Retinal pigment epithelial cell (primary cell): ENCODE data around the gene CLMP.

Experiments used
- DNase-seq: peaks from one replicate; pipeline ENCODE4 v3.0.0-alpha.2; 2010; ENCODE audit warnings: low read depth
- H3K4me3 ChIP-seq: 2 replicates; pipeline ENCODE4 v1.5.1; 2011; ENCODE audit warnings: mild to moderate bottlenecking, low read length, control low read depth, moderate library complexity
- CTCF ChIP-seq: conservative IDR thresholded peaks from 2 replicates; pipeline ENCODE4 v1.5.1; 2011; ENCODE audit warnings: low read depth, low read length, control low read depth, inconsistent platforms

CLMP gene

DNA sequence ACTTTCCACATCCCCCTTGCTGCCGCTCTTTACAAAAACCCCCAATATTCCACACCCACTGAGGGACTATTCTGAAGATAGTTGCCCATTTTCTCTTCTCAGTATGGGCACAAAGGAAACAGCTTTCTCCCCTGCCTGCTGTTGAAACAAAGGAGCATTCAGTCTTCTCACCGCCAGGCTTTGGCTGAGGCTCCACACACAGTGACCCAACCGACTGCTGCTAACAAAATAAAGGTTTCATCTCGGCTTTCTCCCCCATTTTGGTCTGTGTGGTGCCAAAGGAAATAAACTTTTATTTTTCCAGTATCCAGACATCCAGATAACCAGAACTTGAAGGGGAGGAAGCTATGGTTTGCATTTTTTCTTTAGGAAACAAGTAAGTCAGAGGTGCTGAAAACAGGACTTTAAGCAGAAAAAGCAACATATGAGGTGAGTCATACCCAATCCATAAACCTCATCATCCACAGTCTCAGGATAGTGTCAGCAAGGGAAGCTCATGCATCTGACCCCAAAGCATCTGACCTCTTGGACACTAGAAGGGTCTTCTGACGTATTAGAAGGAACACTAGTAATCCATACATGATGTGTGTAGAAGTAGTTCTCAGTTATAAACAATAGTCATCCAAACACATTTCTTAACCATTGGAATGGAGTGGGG is 6.4 kb downstream of the CLMP start:
- TF ChIP-seq CTCF, result no peak
- DNase-seq, result peak; percentile 50
- no peak overlapping the region for H3K4me3 ChIP-seq

DNA sequence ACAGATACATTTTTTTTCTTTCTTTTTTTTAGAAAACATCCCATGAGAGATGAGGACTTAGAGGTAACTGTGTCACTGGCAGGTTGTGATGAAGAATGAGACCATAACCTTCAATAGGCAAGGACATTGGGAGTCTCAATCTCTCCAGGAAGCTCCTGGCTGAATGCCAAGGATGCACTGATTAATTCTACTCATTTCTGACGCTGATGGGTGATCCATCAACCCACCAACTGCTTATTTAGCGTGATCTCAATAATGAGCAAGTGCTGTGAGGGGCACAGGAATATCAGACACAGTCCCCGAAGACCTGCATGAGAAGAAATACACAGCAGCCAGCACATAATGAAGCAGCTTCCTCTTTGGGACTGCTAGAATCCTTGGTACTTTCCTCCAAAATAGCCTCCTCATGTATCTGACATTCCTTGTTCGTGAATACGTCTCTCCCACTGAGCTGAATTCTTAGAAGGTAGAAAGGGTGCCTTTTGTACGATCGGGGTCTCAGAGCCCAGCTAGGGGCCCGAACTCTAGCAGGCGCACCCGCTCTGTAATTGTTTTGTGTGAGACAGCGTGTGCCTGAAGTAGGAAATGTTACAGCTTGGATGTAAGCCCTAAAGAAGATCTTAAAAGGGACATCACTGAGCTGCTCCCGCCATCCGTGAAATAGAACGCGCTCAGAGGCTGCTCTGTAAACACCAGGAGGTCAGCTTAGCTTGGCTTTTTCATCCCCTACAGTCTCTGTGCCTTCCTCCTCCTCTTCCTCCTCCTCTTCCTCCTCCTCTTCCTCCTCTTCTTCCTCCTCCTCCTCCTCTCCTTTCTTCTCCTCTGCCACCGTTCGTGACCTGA is 7.2 kb downstream of the CLMP start:
- no peak for DNase-seq
- no peak overlapping the region for H3K4me3 ChIP-seq
- no peak for TF ChIP-seq CTCF

- no peak for DNase-seq
- no peak for TF ChIP-seq CTCF
- no peak overlapping the region for H3K4me3 ChIP-seq
Measured at GRCh38 chr11:123187248-123187647, 7.8 kb downstream of the CLMP start.

- no peak overlapping the region for H3K4me3 ChIP-seq
- TF ChIP-seq CTCF, result no peak
- no peak for DNase-seq
Measured at GRCh38 chr11:123186286-123186685, 8.8 kb downstream of the CLMP start.

- no peak for TF ChIP-seq CTCF
- H3K4me3 ChIP-seq, result no peak overlapping the region
- DNase-seq, result no peak
Measured at GRCh38 chr11:123185326-123185725, 9.7 kb downstream of the CLMP start.

DNA sequence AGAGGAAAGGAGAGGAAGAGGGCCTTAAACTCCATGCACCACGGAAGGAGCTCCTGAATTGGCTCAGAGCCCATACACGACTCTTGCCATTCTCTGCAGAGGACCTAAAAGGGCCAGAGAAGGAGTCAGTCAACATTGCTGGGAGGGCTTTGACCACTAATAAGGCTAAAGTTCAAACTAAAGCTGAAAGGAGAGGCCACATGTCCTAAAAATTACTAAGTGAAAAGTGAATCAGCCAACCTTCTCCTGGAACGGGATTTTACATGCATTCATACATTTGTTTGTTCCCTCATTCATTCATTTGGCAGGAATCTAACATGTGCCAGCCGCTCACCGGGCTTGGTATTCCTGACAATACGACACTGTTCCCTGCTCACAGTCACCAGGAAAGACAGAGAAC is 10.5 kb downstream of the CLMP start:
- no peak overlapping the region for H3K4me3 ChIP-seq
- no peak for DNase-seq
- no peak for TF ChIP-seq CTCF

DNA sequence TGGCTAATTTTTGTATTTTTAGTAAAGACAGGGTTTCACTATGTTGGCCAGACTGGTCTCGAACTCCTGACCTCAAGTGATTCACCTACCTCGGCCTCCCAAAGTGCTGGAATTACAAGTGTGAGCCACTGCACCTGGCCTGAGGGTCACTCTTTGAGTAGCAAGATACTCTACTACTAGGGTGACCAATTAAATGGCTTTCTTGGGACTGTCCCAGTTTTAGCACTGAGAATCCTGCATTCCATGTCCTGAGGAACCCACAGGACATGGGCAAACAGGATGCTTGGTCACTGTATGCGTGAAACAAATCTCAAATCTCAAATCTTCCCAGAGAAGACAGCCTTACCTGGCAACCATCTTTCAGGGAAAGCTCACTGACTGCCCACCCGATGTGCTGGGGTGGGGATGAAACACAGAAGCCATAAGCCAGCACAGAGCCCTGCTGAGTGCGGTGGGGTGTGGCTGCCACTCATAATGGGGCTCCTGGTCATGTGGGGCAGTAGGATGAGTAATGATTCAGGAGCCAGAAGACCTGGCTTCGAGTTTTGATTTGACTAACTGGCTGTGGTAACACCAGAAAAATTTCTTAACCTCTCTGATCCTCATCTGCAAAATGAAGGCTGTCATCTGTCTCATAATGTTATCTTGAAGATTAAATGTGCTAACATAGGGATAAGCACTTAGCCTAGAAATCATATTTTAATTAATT is 11.5 kb downstream of the CLMP start:
- H3K4me3 ChIP-seq, result no peak overlapping the region
- TF ChIP-seq CTCF, result no peak
- DNase-seq, result no peak
